HK-2 (cell line): ENCODE measurements around the gene PLXNB3.
A peak's percentile ranks its signal among the peaks of the same experiment; 100 is the strongest.

Experiments
- DNase-seq: peaks from one replicate; pipeline ENCODE4 v3.0.0-alpha.2; 2018; ENCODE audit not compliant: unreplicated experiment

Gene PLXNB3

GRCh38 chrX:153791104-153791852 is 27.2 kb downstream of the PLXNB3 start:
- no peak for DNase-seq

GRCh38 chrX:153792368-153792767 is 28.3 kb downstream of the PLXNB3 start:
- DNase-seq = no peak

GRCh38 chrX:153793291-153793690 is 29.2 kb downstream of the PLXNB3 start:
- no peak for DNase-seq

GRCh38 chrX:153794018-153794896 is 30.2 kb downstream of the PLXNB3 start, which contains the start of the genes IDH3G and SSR4:
IDH3G (minus strand) TSS chrX:153794375; CDS start chrX:153794326, 49 bp downstream.
SSR4 (plus strand) TSS chrX:153794668; CDS start chrX:153794688, 20 bp downstream.
- peak; percentile 94 for DNase-seq

GRCh38 chrX:153794897-153795816 is 31.1 kb downstream of the PLXNB3 start:
- DNase-seq = no peak

GRCh38 chrX:153797415-153798015 is 33.5 kb downstream of the PLXNB3 start:
- DNase-seq = no peak

- no peak for DNase-seq
Observed at GRCh38 chrX:153799326-153799725, 35.3 kb downstream of the PLXNB3 start.

GRCh38 chrX:153800177-153800722 is 36.2 kb downstream of the PLXNB3 start:
- no peak for DNase-seq

- no peak for DNase-seq
Observed at GRCh38 chrX:153800746-153801145, 36.7 kb downstream of the PLXNB3 start.

GRCh38 chrX:153801669-153802068 is 37.6 kb downstream of the PLXNB3 start:
- DNase-seq = no peak

- DNase-seq = no peak
Observed at GRCh38 chrX:153802513-153803045, 38.5 kb downstream of the PLXNB3 start.

GRCh38 chrX:153803211-153804099 is 39.4 kb downstream of the PLXNB3 start:
- DNase-seq = no peak

GRCh38 chrX:153804100-153804595 is 40.1 kb downstream of the PLXNB3 start:
- DNase-seq = no peak

GRCh38 chrX:153804621-153805020 is 40.6 kb downstream of the PLXNB3 start:
- DNase-seq = no peak

GRCh38 chrX:153805436-153805835 is 41.4 kb downstream of the PLXNB3 start:
- no peak for DNase-seq

- no peak for DNase-seq
Observed at GRCh38 chrX:153806999-153807575, 43.0 kb downstream of the PLXNB3 start.

- DNase-seq = no peak
Observed at GRCh38 chrX:153807976-153808375, 43.9 kb downstream of the PLXNB3 start.

GRCh38 chrX:153812220-153812619 is 48.2 kb downstream of the PLXNB3 start:
- no peak for DNase-seq

- no peak for DNase-seq
Observed at GRCh38 chrX:153813161-153813560, 49.1 kb downstream of the PLXNB3 start.
